ENCODE results near the gene ANTXR1. TPM values are rescaled to one million over a fixed set of nuclear protein-coding genes. Genes with fewer than 3 reads are reported as not detected.

The ANTXR1 gene
- total RNA-seq, 1 experiment from 2014 or later = 181 TPM

DNA sequence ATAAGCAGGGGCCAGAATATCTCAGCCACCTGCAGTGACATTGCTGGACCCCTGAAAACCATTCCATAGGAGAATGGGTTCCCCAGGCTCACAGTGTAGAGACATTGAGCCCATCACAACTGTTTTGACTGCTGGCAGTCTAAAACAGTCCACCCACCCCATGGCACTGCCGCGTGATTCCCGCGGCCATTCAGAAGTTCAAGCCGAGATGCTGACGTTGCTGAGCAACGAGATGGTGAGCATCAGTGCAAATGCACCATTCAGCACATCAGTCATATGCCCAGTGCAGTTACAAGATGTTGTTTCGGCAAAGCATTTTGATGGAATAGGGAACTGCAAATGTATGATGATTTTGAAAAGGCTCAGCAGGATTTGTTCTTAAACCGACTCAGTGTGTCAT lies 234.6 kb downstream of the ANTXR1 start:
- intact Hi-C loops (cut with micrococcal nuclease; ENCODE audit: unreplicated experiment) = no loop called here
- Histone ChIP-seq H3K4me1 (ENCODE audit: insufficient read depth, low read length, poor library complexity, severe bottlenecking) (peaks cover 14% of the 10 kb centered on the region), H3K4me3 (ENCODE audit: low read depth, low read length, poor library complexity, severe bottlenecking) (no peak overlapping the region), H3K27ac (ENCODE audit: low read depth, low read length, poor library complexity, severe bottlenecking) (no peak overlapping the region), H3K27me3 (replicated peaks; ENCODE audit: insufficient read depth, low read depth, low read length, poor library complexity) (no peaks in the 10 kb centered on the region), H3K9me3 (ENCODE audit: low read depth, low read length, poor library complexity, severe bottlenecking) (no peaks in the 10 kb centered on the region), H3K36me3 (ENCODE audit: insufficient read depth, low read length, poor library complexity, severe bottlenecking) (peaks cover 16% of the 10 kb centered on the region)
- DNase-seq (ENCODE audit: low spot score) = no peak
- TF ChIP-seq EZH2 (IDR thresholded peaks at IDR 0.05; ENCODE audit: borderline replicate concordance, low read depth, low read length, poor library complexity, severe bottlenecking) (no peak), CTCF (conservative IDR thresholded peaks at IDR 0.05; ENCODE audit: low read depth, low read length) (no peak)
- no TSS peak for BruUV-seq (replicated peaks)
- POLR2A ChIA-PET (ENCODE audit: low non-redundant PET) = no interaction called here
- CTCF ChIA-PET = no interaction called here

DNA sequence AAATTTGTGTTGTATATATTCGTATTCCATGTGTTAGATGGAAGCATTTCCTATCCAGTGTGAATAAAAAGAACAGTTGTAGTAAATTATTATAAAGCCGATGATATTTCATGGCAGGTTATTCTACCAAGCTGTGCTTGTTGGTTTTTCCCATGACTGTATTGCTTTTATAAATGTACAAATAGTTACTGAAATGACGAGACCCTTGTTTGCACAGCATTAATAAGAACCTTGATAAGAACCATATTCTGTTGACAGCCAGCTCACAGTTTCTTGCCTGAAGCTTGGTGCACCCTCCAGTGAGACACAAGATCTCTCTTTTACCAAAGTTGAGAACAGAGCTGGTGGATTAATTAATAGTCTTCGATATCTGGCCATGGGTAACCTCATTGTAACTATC lies 235.3 kb downstream of the ANTXR1 start:
- DNase-seq (ENCODE audit: low spot score) = no peak
- no peak overlapping the region for H3K4me3 ChIP-seq (ENCODE audit: low read depth, low read length, poor library complexity, severe bottlenecking)
- ChIA-PET CTCF (no interaction called here), POLR2A (ENCODE audit: low non-redundant PET) (no interaction called here)
- H3K4me1 ChIP-seq (ENCODE audit: insufficient read depth, low read length, poor library complexity, severe bottlenecking) = peaks cover 13% of the 10 kb centered on the region
- no TSS peak for BruUV-seq (replicated peaks)
- no peaks in the 10 kb centered on the region for H3K27me3 ChIP-seq (replicated peaks; ENCODE audit: insufficient read depth, low read depth, low read length, poor library complexity)
- TF ChIP-seq EZH2 (IDR thresholded peaks at IDR 0.05; ENCODE audit: borderline replicate concordance, low read depth, low read length, poor library complexity, severe bottlenecking) (no peak), CTCF (conservative IDR thresholded peaks at IDR 0.05; ENCODE audit: low read depth, low read length) (no peak)
- H3K9me3 ChIP-seq (ENCODE audit: low read depth, low read length, poor library complexity, severe bottlenecking) = no peaks in the 10 kb centered on the region
- intact Hi-C loops (cut with micrococcal nuclease; ENCODE audit: unreplicated experiment) = no loop called here
- H3K36me3 ChIP-seq (ENCODE audit: insufficient read depth, low read length, poor library complexity, severe bottlenecking) = peaks cover 16% of the 10 kb centered on the region
- no peak overlapping the region for H3K27ac ChIP-seq (ENCODE audit: low read depth, low read length, poor library complexity, severe bottlenecking)

DNA sequence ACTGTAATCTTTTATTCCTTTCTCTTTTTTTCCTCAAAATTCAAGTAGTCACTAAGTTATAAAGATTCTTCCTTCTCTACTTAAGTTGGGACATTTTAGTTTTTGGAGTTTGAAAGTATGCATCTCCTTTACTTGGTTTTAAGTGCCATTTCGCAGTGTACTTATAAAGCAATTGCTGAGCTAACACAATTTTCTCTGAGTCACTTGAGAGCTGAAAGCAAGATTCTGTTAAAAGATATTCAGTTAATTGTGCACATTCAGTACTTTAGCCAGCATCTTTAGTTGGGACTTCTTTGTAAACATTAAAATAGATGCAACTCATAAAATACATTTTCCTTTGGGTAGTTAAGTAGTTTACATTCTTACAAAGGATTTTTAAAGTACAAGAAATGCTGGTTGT lies 238.0 kb downstream of the ANTXR1 start:
- H3K27ac ChIP-seq (ENCODE audit: low read depth, low read length, poor library complexity, severe bottlenecking) = no peak overlapping the region
- no peaks in the 10 kb centered on the region for H3K27me3 ChIP-seq (replicated peaks; ENCODE audit: insufficient read depth, low read depth, low read length, poor library complexity)
- peaks cover 10% of the 10 kb centered on the region for H3K36me3 ChIP-seq (ENCODE audit: insufficient read depth, low read length, poor library complexity, severe bottlenecking)
- no TSS peak for BruUV-seq (replicated peaks)
- H3K9me3 ChIP-seq (ENCODE audit: low read depth, low read length, poor library complexity, severe bottlenecking) = no peaks in the 10 kb centered on the region
- peaks cover 21% of the 10 kb centered on the region for H3K4me1 ChIP-seq (ENCODE audit: insufficient read depth, low read length, poor library complexity, severe bottlenecking)
- H3K4me3 ChIP-seq (ENCODE audit: low read depth, low read length, poor library complexity, severe bottlenecking) = no peak overlapping the region
- TF ChIP-seq CTCF (conservative IDR thresholded peaks at IDR 0.05; ENCODE audit: low read depth, low read length) (no peak), EZH2 (IDR thresholded peaks at IDR 0.05; ENCODE audit: borderline replicate concordance, low read depth, low read length, poor library complexity, severe bottlenecking) (no peak)
- intact Hi-C loops (cut with micrococcal nuclease; ENCODE audit: unreplicated experiment) = no loop called here
- no peak for DNase-seq (ENCODE audit: low spot score)
- POLR2A ChIA-PET (ENCODE audit: low non-redundant PET) = no interaction called here
- CTCF ChIA-PET = no interaction called here

Data from A673 (cell line).